Stimulated activated CD8-positive, alpha-beta memory T cell treated with anti-CD3 and anti-CD28 coated beads, Interleukin-15, amount 100 ng/mL, for 48 hours (primary cell): ENCODE measurements around the gene KLRK1.
A peak's percentile ranks its signal among the peaks of the same experiment; 100 is the strongest.
"Not testable (repeated sequence)": the region's sequence is repeated elsewhere in the genome, so short reads cannot be mapped to it uniquely, and the experiment has no call there.

Experiments used
- DNase-seq, 2 donors: peaks; one replicate each; pipeline ENCODE4 v3.0.0-alpha.2; 2020; ENCODE audit warnings: low read depth in 2 of 2

KLRK1 gene

DNA sequence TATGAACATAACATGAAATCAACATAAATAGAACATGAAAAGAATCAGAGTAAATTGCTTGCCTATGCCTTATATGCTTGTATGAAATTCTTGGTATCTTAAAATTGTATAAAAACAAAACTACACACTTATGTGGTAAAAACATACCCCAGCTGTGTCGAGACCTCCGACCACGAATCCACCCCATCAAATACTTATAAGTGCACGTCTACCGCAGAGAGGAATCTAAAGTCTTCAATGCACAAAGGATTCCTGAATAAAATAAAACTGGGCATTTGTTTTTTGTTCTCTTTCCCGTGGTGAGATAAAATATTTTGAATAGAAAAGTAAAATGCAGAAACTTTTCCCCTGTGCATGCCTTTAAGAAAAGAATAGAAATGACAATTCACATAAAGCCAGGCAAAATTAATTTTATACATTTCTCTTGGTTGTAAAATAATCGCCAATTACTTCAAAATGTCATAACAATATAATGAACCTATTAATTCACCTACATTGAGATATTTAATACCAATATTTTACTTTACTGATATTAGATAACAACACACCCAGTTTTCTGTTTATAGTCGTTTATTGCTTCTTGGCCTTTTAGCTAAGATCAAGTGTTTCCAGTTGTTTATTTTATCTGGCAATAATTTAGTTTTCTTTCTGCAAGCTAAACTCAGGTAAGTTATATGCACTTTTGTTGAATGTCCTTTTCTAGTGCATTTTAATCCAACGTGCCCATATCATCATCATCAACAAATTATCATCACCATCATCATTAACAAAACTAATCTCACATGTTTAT is 1.0 kb downstream of the KLRK1 start:
- no peak for DNase-seq

DNA sequence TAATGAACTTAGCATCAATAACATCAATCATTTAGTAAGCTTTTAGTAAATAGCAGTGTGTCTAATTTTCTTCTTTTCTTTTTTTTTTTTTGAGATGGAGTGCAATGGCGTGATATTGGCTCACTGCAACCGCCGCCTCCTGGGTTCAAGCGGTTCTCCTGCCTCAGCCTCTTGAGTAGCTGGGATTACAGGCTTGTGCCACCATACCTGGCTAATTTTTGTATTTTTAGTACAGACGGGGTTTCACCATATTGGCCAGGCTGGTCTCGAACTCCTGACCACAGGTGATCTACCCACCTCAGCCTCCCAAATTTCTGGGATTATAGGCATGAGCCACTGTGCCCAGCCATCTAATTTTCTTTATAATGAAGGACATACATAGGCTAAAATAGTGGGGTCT is 2.3 kb downstream of the KLRK1 start:
- not testable (repeated sequence) for DNase-seq

DNA sequence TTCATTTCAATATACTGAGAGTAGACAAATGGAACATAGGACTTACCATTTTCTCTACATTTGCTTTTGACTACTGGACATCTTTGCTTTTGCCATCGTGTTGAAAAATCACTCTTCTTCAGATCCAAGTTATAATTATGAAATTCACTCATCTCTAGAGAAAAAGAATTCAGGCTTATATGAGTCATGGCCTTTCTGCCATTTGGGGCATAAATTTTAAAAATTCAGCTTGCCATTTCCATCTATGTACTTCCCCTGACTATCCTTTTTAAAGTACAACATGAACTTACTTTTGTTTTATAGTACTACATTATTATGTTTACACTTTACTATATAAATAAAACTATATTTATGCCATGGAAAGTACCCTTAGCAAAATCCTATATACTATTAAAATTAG is 3.0 kb downstream of the KLRK1 start:
- no peak for DNase-seq

DNA sequence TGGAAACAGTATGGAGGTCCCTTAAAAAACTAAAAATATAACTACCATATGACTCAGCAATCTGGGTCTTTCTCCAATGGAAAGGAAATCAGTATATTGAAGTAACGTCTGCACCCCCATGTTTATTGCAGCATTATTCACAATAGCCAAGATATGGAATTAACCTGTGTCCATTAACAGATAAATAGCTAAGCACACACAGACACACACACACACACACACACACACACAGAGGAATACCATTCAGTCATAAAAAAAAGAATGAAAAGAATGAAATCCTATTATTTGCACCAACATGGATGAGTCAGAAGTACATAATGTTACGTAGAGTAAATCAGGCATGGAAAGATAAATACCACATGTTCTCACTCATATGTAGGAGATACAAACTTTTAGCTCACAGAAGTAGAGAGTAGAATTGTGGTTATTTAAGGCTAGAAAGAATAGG is 4.7 kb downstream of the KLRK1 start:
- no peak for DNase-seq

DNA sequence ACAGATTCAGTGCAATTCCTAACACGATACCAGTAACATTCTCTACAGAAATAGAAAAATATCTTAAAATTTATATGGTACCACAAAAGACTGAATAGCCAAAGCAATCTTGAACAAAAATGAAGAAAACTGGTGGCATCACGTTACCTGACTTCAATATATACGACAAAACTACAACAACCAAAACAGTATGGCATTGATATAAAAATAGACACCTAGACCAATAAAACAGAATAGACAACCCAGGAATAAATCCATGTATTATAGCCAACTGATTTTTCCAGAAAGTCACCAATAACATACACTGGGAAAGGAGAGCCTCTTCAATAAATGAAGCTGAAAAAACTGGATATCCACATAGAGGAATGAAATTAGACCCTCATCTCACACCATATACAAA is 5.7 kb downstream of the KLRK1 start:
- no peak for DNase-seq

DNA sequence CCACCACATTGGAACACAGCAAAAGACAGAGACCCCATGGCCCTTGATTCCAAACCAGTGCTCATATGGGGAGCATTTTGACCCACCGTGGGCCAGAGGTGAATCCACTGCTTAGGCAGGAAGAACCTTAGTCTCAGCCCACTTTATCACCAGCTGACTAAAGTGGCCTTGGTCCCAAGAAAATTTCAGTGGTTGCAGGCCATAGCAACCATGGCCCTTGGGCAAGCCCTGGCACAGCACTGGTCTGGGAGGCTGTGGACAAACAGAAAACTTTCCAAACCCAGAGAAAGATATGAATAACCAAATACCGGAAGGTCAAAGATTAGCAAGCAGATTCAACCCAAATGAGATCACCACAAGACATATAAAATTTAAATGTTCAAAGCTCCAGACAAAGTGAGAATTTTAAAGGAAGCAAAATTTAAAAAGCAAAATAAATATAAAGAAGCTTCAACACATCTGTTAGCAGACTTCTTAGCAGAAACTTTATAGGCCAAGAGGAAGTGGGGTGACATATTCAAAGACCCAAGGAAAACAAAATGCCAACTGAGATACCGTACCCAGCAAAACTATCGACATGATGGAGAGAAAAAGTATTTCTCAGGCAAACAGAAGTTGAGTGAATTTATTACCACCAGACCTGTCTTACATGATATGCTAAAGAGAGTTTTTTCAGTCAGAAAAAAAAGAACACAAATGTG is 7.8 kb downstream of the KLRK1 start:
- no peak for DNase-seq

DNA sequence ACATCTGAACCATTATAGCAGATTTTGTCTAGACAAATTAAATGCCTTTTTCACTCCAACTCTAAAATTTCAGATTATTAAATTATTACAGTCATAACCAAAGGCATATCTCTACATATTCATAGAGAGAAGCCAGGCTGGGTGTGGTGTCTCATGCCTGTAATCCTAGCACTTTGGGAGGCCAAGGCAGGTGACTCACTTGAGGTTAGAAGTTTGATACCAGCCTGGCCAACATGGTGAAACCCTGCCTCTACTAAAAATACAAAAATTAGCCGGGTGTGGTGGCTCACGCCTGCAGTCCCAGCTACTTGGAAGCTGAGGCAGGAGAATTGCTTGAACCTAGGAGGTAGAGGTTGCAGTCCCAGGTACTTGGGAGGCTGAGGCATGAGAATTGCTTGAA is 11.1 kb downstream of the KLRK1 start:
- peak in 1 of 2 donors; percentile 58 for DNase-seq

DNA sequence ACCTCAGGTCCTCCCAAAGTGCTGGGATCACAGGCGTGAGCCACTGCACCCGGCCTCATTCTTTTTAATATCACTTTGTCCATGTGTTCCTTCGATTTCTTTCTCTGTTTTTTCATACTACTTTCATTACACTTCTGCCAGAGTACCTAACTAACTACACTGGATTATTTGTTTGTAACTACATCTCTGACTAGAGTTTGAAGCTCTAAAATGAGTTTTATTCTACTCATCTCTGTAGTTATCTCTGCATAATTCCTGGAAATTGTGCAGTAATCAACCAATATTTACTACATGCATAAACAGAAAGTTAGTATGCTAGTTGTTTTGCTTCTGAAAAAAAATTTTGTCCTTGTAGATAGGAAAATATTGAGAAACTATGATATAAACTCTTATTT is 15.2 kb downstream of the KLRK1 start:
- DNase-seq: no peak

DNA sequence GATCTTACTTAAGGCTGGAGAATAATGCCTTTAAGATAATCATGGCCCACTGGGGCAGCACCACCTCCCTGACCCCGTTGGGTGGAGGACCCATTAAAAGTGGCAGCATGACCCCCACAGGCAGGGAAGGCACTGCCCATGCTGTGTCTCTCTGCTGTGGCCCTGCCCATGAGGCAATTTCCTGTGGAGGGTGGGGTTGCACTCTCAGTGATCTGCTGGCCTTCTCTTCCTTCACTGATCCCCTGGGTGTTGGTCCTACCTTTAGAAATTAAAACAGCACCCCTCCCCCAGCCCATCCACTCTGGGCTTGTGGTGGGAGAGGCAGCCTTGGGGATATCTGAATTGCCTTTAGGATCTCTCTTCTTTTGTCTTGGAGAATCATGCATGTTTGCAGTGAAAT is 17.3 kb downstream of the KLRK1 start:
- no peak for DNase-seq

DNA sequence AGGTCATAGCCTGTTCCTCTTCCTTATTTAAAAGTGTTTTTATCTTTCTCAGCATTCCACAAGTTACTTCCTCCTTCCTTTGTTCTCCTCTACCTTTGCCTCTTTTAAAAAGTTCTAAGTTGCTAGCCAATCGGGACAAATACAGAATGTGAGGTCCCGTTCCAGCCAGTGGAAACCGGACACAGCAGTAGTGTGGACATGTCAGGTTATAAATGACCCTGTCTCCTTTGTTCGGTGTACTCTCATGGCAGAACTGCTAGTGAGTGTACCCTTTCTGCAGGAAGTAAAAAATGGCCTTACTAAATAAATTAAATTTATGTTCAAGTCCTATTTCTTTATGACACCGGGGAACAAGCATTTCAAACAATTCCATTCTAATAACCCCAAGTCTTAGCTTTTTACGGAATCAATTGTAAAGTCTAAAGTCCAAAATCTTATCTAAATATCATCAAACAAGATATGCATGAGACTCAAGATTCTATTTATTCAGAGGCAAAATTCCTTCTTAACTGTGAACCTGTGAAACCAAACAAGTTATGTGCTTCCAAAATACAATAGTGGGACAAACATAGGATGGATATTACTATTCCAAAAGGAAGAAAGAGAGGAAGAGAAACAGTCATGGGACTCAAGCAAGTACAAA is 17.8 kb downstream of the KLRK1 start:
- not testable (repeated sequence) for DNase-seq

DNA sequence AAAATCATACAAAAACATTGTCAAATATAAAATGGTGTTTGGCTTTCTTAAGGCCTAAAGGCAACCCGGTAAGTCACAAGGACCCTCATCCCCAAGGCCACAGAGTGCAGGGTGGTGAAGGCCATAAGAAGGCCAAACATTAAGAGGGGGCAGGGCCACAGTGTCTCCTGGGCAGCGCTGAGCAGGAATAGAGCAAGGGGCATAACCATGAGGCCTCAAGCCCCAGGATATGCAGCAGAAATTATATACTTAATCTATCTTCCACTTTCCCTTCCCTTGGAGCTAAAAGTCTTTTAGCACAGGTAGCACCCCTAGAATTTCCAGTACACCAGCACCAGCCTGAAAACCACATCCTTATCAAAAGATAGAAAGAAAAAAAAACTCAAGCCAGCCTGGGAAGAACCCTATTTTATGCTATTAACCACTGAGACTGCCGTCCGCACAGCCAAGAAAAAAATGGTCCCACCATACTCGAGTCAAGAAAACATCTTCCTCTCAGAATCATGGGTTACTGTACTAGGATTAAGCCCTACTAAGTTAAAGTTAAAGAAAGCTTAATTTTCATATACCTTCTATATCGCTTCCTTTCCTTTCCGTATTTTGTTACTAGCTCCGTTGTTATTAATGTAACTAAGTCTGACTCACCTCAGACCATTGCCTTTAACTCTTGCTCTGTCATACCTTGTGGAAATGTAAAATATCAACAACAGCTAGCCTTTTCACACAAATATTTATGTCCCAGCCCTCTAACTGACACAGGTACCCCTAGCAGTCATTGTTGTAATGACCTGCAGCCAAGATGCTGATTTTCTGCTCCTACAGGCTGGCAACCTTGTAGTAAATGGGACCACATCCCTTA is 20.1 kb downstream of the KLRK1 start:
- DNase-seq: no peak

DNA sequence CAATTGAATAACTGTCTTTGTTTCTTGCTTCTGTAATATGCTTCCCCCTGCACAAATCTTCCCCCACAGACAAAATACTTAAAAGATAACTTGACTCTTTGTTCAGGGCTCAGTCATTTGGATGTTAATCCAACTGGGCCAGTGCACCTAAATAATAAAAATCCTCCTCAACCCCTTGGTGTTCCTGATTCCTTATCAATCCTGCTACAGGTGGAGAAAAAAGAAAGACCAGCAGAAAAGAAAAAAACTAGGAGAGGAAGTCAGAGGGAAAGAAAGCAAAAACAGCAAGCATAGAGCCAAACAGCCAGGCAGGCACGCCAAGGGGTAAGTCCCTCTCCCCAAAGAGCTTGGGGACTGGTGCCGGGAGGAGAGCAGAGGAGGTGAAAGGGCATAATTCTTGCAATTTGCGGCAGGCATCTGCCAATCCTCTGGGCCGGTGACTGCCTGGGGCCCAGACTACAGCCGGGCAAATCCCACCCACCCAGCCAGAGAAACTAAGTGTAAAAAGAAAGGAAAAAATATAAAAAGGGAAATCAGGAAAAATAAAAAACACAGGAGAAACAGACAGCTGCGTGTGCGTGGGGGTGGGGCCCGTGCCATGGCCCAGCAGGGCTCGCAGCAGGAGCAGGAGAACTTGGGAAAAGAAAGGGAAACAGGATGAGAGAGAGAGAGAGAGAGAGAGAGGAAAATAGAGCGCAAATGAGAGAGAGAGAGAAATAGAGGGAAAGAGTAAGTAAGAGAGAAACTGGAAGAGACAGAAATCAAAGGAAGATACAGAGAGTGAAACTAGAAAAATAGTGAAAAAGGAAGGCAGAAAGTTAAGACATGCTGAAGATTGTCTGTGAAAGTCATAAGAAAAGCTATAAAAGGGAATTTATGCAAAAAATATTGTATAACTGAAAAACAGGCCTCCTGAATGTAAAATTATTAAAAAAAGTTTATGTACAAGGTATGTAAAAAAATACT is 21.4 kb downstream of the KLRK1 start:
- no peak for DNase-seq

DNA sequence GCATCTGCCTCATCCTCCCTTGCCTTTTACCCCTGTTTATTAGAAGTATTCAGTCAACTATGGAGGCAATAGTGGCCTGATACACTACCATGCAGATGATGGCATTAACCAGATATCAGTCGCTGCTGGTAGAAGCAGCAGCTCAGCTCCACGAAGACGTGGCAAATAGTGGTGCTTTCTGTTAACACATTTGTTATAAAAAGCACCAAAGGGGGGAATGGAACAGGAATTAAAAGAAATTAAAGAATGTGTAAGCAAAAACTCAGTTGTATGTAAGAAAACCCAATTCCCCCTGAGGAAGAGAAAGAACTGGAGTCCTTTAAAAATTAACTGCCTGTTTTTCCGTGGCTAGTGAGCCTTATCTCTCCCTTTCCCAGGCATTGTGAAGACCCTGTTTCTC is 22.1 kb downstream of the KLRK1 start:
- DNase-seq: not testable (repeated sequence)

DNA sequence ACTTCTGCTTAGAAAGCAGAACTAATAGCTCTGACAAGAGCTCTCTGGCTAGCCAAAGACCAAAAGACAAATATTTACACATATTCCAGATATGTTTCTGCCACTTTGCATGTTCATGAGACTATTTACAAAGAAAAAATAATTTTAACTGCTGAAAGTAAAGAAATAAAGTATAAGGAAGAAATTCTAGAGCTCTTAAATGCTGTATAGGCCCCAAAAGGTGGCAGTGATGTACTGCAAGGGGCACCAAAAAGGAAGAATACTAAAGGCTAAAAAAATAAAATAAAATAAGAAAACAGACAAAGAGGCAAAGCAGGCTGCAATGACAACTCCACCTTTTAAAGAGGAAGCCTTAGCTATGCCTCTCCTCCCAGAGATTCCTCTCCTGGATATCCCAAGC is 23.0 kb downstream of the KLRK1 start:
- no peak for DNase-seq

DNA sequence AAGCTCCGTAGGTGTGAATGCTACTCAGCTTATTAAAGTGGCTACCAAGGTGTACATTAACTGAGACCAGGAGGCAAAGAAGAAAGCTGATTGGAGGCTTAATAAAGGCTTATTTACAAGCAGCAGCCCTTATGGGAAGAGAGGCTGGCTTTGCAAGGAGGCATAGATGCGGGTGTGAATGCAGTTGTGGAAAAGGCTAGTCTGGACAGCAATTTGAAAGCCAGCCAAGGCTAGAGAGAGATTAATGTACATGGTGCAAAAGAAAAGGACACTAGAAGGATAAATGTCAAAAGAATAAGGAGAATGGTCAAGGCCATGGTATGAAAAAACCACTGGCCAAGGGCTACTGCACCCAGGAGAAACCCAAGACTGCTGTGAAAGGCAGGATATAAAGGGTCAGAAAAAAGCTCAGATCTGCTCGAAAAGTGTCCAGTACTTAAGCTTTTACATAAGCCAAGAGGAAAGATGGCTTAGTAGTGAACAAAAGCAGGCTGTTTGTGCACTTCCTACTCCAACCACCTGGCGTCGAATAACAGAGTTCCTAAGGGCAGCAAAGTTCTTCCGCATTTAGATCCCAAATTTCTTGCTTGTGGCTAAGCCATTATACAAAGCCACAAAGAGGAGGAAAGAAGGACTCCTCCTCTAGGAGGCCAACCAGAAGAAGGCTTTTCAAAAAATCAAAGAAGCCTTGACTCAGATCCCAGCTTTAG is 24.0 kb downstream of the KLRK1 start:
- no peak for DNase-seq

DNA sequence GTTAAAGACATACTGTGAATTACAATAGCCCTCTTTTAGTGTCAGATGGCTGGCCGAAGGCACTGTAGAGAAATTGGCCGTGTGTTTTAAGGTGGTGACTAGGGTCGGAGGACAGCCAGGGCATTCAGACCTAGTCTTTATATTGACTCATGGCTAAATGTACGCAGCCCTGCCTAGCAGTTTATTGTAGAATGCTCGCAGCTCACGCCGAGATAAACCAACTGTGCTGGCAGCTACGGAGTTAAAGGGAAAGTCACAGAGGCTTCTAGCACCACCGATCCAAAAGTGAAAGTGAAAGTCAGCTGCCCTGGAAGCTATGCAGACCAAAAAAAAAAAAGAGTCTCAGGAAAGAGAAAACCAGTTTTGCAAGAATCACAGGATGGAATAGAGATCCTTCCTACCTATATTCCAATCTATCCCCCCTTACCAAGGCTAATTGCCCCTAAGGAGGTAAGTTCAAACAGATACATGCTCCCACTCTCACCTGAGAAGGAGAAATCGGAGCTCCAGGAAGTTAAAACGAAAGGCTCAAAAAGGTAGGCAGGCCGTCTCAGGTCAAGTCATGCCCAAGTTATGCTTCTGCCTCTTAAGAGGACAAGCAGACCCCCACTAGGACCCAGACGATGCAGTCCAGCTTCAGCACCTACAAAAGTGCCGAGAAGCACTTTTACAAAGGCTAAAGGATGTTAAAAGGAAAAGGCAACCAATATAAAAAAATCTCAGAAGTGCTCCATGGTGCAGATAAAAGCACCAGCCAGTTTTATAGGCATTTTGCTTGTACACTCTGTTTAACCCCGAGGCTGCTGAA is 24.8 kb downstream of the KLRK1 start:
- DNase-seq: peak in 1 of 2 donors; percentile 54

DNA sequence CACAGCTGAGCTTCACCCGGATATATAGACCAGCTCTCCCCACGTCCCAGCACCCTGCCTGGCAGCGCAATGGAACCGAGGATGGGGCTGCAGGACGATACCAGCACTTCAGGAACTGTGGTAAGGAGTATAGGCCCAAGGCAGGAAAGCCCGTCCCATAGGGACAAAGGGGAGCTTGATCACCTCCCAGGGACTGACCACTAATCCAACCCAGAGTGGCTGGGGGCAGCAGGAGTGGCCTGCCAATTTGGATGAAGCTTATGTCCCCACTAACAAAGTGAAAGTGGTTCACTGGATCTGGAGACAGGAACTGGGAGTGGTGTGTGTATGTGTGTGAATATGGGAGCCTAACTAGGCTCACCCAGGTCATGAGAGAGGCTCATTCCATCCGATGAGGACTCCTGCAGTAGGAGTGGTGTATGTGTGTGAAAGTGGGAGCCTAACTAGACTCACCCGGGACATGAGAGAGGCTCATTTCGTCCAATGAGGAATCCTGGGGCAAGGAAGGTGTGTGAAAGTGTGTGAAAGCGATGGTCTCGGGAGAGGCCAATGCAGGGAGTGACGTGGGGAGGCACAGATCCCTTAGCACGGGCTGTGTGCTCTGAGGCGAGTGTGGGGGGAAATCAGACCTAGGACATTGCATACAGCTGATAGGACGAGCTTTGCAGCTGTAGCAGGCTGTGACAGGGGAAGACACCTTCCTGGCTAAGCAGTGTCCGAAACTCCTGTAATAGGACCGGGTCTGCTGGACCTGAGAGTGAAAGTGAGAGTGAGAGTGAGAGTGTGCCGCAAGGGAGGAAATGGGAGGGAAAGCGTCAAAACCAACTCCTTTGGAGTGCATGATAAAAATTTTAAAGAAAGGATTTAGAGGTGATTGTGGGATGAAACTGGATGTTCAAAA is 25.7 kb downstream of the KLRK1 start:
- no peak for DNase-seq

DNA sequence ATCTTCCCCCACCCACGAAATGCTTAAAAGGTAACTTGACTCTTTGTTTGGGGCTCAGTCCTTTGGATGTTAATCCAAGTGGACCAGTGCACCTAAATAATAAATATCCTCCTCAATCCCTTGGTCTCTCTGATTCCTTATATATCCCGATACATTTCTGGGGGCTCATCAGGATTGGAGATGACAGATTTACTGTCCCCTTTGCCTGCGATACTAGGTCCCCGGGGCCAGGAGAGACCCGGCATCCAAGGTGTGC is 26.3 kb downstream of the KLRK1 start:
- no peak for DNase-seq
